SK-N-SH (cell line): Measurements from ENCODE around the gene RIN3. TPM values are rescaled to one million over a fixed set of nuclear protein-coding genes. Genes with fewer than 3 reads are reported as not detected.
"Not testable (repeated sequence)": the region's sequence is repeated elsewhere in the genome, so short reads cannot be mapped to it uniquely, and the experiment has no call there.

Experiments
- CTCF ChIA-PET: fragments of 300-600, 350-600 bp; formaldehyde crosslinking; extraction: SDS; loops from one replicate; lab custom pipeline; 2021; lab: Yijun Ruan, JAX
- POLR2A ChIA-PET: fragments of 350-600 bp; sonication (Branson Sonifier 250); formaldehyde crosslinking; extraction: SDS; loops from one replicate; lab custom pipeline; 2020; ENCODE audit warnings: antibody characterized with exemption, inconsistent platforms; lab: Yijun Ruan, JAX
- DNase-seq: peaks from one replicate; pipeline ENCODE4 v3.0.0; 2012
- H2AFZ ChIP-seq: fragments of 200-600 bp; sonication (generic); 2 replicates; pipeline ENCODE4 v1.8.1; 2016; ENCODE audit warnings: antibody characterized with exemption, mild to moderate bottlenecking, low read depth
- H3F3A ChIP-seq: fragments of 200-600 bp; sonication (generic); replicated peaks from 2 replicates; pipeline ENCODE3; 2016; ENCODE audit warnings: antibody characterized with exemption, mild to moderate bottlenecking; ENCODE audit not compliant: insufficient read depth
- H3K27ac ChIP-seq, 2 experiments: fragments of 200-500 bp in 1 of 2; fragments of 200-600 bp in 1 of 2; sonication (Bioruptor generic) in 1 of 2; sonication (generic), shearing (Covaris generic) in 1 of 2; 2 replicates each; pipeline versions ENCODE4 v1.5.1 to v1.6.1; 2014 to 2016; ENCODE audit warnings: low read depth in 2 of 2, inconsistent platforms in 1 of 2, low read length in 1 of 2, mild to moderate bottlenecking in 1 of 2, mixed read lengths in 1 of 2
- H3K27me3 ChIP-seq: fragments of 200-600 bp; sonication (generic), shearing (Covaris generic); 2 replicates; pipeline ENCODE4 v1.6.1; 2016; ENCODE audit warnings: mixed run types; ENCODE audit not compliant: insufficient read depth
- H3K36me3 ChIP-seq, 2 experiments: fragments of 200-500 bp in 1 of 2; fragments of 200-600 bp in 1 of 2; sonication (Bioruptor generic) in 1 of 2; sonication (generic) in 1 of 2; replicated peaks in 1 of 2; 2 replicates each; pipeline versions ENCODE3 to v1.5.1; 2014 to 2016; ENCODE audit warnings: low read length in 1 of 2, mild to moderate bottlenecking in 1 of 2; ENCODE audit not compliant: insufficient read depth in 2 of 2, control insufficient read depth in 1 of 2
- H3K4me1 ChIP-seq, 2 experiments: fragments of 200-500 bp in 1 of 2; fragments of 200-600 bp in 1 of 2; sonication (Bioruptor generic) in 1 of 2; sonication (generic), shearing (Covaris generic) in 1 of 2; 2 replicates each; pipeline versions ENCODE4 v1.5.1 to v1.6.1; 2014 to 2016; ENCODE audit warnings: low read depth in 1 of 2, low read length in 1 of 2, mixed run types in 1 of 2; ENCODE audit not compliant: insufficient read depth in 2 of 2, control insufficient read depth in 1 of 2
- H3K4me2 ChIP-seq: fragments of 200-600 bp; sonication (generic), shearing (Covaris generic); 2 replicates; pipeline ENCODE4 v1.6.1; 2017; ENCODE audit warnings: mixed run types
- H3K4me3 ChIP-seq, 2 experiments: fragments of 200-500 bp in 1 of 2; fragments of 200-600 bp in 1 of 2; sonication (Bioruptor generic) in 1 of 2; sonication (generic), shearing (Covaris generic) in 1 of 2; 2 replicates each; pipeline versions ENCODE4 v1.5.1 to v1.8.1; 2014 to 2016; ENCODE audit warnings: low read depth in 2 of 2, inconsistent platforms in 1 of 2, low read length in 1 of 2, mild to moderate bottlenecking in 1 of 2, mixed read lengths in 1 of 2, moderate library complexity in 1 of 2
- H3K79me2 ChIP-seq: fragments of 200-600 bp; sonication (generic); 2 replicates; pipeline ENCODE4 v1.8.1; 2017; ENCODE audit warnings: mild to moderate bottlenecking; ENCODE audit not compliant: insufficient read depth
- H3K9ac ChIP-seq: fragments of 200-600 bp; sonication (generic); 2 replicates; pipeline ENCODE4 v1.6.1; 2017; ENCODE audit warnings: mixed run types
- H3K9me2 ChIP-seq: fragments of 200-600 bp; sonication (generic); 2 replicates; pipeline ENCODE4 v1.6.1; 2017; ENCODE audit warnings: mixed run types
- H3K9me3 ChIP-seq: fragments of 200-600 bp; sonication (generic); 2 replicates; pipeline ENCODE4 v1.6.1; 2017; ENCODE audit warnings: mixed run types, mild to moderate bottlenecking, moderate library complexity
- H4K20me1 ChIP-seq: fragments of 200-600 bp; sonication (generic); 2 replicates; pipeline ENCODE4 v1.6.1; 2017; ENCODE audit warnings: mild to moderate bottlenecking, mixed run types; ENCODE audit not compliant: insufficient read depth
- EP300 ChIP-seq, 2 experiments: IDR thresholded peaks; 2 replicates each; pipeline versions ENCODE4 v1.4.0 to v1.6.1; 2012; ENCODE audit warnings: borderline replicate concordance in 1 of 2, low read depth in 1 of 2, low read length in 1 of 2
- EZH2phosphoT487 ChIP-seq: fragments of 200-600 bp; sonication (generic); IDR thresholded peaks from 2 replicates; pipeline ENCODE4 v1.6.1; 2017; ENCODE audit warnings: low read depth, mixed run types, mild to moderate bottlenecking, antibody characterized with exemption, moderate library complexity, borderline replicate concordance
- GABPA ChIP-seq: IDR thresholded peaks from 2 replicates; pipeline ENCODE4 v1.4.0; 2012; ENCODE audit warnings: low read depth, mild to moderate bottlenecking
- JUND ChIP-seq: IDR thresholded peaks from 2 replicates; pipeline ENCODE4 v1.4.0; 2012
- MEF2A ChIP-seq: IDR thresholded peaks from 2 replicates; pipeline ENCODE4 v1.4.0; 2012; ENCODE audit warnings: low read depth, borderline replicate concordance
- MXI1 ChIP-seq: IDR thresholded peaks from 2 replicates; pipeline ENCODE4 v1.6.1; 2012; ENCODE audit warnings: mild to moderate bottlenecking, low read depth, low read length, improper control_type of control experiment
- NFIC ChIP-seq: IDR thresholded peaks from 2 replicates; pipeline ENCODE4 v1.4.0; 2012; ENCODE audit warnings: borderline replicate concordance
- RAD21 ChIP-seq: IDR thresholded peaks from 2 replicates; pipeline ENCODE4 v1.6.1; 2012; ENCODE audit warnings: mild to moderate bottlenecking, low read length
- SMC3 ChIP-seq: IDR thresholded peaks from 2 replicates; pipeline ENCODE4 v1.6.1; 2012; ENCODE audit warnings: low read depth, low read length, improper control_type of control experiment
- TEAD4 ChIP-seq: IDR thresholded peaks from 2 replicates; pipeline ENCODE4 v1.4.0; 2012; ENCODE audit warnings: mild to moderate bottlenecking, borderline replicate concordance; ENCODE audit not compliant: insufficient read depth
- WGBS: methylation state at CpG from one replicate; pipeline ENCODE4 v1.1.6; 2017; ENCODE audit warnings: low lambda C conversion rate; 5-methylcytosine and 5-hydroxymethylcytosine counted together
- polyA plus RNA-seq, 3 experiments: library from polyadenylated mRNA; depleted of rRNA; stranded (reverse); fragments of >200 nt; gene quantifications; 2 replicates each; pipeline ENCODE4 v1.2.3, GENCODE V29; 2012
- TF ChIP-seq, protein P1 (sequence below): IDR thresholded peaks from 2 replicates; pipeline ENCODE4; 2012
- TF ChIP-seq, protein P2 (sequence below): IDR thresholded peaks from 2 replicates; pipeline ENCODE4 v1.6.1; 2012; ENCODE audit warnings: mild to moderate bottlenecking, low read depth, low read length, moderate library complexity
- TF ChIP-seq, protein P3 (sequence below): IDR thresholded peaks from 2 replicates; pipeline ENCODE4 v1.4.0; 2012; ENCODE audit warnings: low read depth
- TF ChIP-seq, protein P4 (sequence below): fragments of 200-600 bp; sonication (generic); IDR thresholded peaks from 2 replicates; pipeline ENCODE4 v1.6.1; 2017; ENCODE audit warnings: antibody characterized with exemption, mild to moderate bottlenecking, moderate library complexity

Gene RIN3
- polyA plus RNA-seq, 1 of the 3 experiments (the other 2 are of a cell fraction) = 12.4 TPM

DNA sequence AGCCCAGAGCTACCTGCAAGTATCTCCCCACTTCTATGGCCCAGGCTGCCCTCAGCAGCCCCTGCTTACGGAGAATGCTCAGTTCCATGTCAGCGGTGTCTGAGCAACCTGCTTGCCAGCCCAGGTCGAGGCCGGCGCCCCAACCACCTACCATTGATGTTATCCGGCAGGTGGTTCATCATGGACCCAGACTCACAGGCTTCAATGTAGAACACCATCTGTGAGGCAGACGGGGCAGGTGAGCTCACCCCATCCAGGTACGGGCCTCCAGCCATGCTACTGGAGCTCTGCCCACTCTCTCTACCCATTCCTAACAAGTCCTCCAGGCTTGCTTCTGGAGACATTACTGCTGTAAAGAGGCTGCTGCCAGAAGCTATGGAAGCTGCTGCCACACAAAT is 199.1 kb downstream of the RIN3 start:
- POLR2A ChIA-PET = no interaction called here
- peaks cover 0 to 2% of the 10 kb centered on the region in 2 experiments for H3K36me3 ChIP-seq
- H3K27ac ChIP-seq = no peak overlapping the region
- no peaks in the 10 kb centered on the region for H3K9me3 ChIP-seq
- no peak overlapping the region for H3K4me3 ChIP-seq
- H3K9me2 ChIP-seq = no peaks in the 10 kb centered on the region
- DNase-seq = no peak
- TF ChIP-seq EP300 (IDR thresholded peaks at IDR 0.05; ENCODE audit: borderline replicate concordance in 1 of 2, low read depth in 1 of 2, low read length in 1 of 2) (no peak), EZH2phosphoT487 (no peak), RAD21 (no peak), MXI1 (no peak), JUND (no peak), TEAD4 (no peak), NFIC (no peak), MEF2A (no peak), GABPA (no peak)
- TF ChIP-seq, protein P1, sequence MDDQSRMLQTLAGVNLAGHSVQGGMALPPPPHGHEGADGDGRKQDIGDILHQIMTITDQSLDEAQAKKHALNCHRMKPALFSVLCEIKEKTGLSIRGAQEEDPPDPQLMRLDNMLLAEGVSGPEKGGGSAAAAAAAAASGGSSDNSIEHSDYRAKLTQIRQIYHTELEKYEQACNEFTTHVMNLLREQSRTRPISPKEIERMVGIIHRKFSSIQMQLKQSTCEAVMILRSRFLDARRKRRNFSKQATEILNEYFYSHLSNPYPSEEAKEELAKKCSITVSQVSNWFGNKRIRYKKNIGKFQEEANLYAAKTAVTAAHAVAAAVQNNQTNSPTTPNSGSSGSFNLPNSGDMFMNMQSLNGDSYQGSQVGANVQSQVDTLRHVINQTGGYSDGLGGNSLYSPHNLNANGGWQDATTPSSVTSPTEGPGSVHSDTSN = no peak
- TF ChIP-seq, protein P2, sequence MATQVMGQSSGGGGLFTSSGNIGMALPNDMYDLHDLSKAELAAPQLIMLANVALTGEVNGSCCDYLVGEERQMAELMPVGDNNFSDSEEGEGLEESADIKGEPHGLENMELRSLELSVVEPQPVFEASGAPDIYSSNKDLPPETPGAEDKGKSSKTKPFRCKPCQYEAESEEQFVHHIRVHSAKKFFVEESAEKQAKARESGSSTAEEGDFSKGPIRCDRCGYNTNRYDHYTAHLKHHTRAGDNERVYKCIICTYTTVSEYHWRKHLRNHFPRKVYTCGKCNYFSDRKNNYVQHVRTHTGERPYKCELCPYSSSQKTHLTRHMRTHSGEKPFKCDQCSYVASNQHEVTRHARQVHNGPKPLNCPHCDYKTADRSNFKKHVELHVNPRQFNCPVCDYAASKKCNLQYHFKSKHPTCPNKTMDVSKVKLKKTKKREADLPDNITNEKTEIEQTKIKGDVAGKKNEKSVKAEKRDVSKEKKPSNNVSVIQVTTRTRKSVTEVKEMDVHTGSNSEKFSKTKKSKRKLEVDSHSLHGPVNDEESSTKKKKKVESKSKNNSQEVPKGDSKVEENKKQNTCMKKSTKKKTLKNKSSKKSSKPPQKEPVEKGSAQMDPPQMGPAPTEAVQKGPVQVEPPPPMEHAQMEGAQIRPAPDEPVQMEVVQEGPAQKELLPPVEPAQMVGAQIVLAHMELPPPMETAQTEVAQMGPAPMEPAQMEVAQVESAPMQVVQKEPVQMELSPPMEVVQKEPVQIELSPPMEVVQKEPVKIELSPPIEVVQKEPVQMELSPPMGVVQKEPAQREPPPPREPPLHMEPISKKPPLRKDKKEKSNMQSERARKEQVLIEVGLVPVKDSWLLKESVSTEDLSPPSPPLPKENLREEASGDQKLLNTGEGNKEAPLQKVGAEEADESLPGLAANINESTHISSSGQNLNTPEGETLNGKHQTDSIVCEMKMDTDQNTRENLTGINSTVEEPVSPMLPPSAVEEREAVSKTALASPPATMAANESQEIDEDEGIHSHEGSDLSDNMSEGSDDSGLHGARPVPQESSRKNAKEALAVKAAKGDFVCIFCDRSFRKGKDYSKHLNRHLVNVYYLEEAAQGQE = no peak
- TF ChIP-seq, protein P3, sequence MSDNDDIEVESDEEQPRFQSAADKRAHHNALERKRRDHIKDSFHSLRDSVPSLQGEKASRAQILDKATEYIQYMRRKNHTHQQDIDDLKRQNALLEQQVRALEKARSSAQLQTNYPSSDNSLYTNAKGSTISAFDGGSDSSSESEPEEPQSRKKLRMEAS = no peak
- H3K27me3 ChIP-seq = no peaks in the 10 kb centered on the region
- no peak overlapping the region for H3K4me2 ChIP-seq
- H3K79me2 ChIP-seq = no peaks in the 10 kb centered on the region
- 100% methylated on average over 1 of the region's 8 CpGs for WGBS
- H3K4me1 ChIP-seq = 0 out of 4 replicates have a peak, but pooled peaks cover 0 to 8% of the 10 kb centered on the region in 2 experiments
- CTCF ChIA-PET = interaction anchor here (1.2 to 3.7 kb wide), 7 partner anchors 11 to 71 kb away, joined by 3 to 22 read pairs (median 3); no protein-coding TSS in a partner anchor
- peaks cover 5% of the 10 kb centered on the region for H3F3A ChIP-seq
- no peak overlapping the region for H3K9ac ChIP-seq
- H2AFZ ChIP-seq = no peak overlapping the region
- no peaks in the 10 kb centered on the region for H4K20me1 ChIP-seq

DNA sequence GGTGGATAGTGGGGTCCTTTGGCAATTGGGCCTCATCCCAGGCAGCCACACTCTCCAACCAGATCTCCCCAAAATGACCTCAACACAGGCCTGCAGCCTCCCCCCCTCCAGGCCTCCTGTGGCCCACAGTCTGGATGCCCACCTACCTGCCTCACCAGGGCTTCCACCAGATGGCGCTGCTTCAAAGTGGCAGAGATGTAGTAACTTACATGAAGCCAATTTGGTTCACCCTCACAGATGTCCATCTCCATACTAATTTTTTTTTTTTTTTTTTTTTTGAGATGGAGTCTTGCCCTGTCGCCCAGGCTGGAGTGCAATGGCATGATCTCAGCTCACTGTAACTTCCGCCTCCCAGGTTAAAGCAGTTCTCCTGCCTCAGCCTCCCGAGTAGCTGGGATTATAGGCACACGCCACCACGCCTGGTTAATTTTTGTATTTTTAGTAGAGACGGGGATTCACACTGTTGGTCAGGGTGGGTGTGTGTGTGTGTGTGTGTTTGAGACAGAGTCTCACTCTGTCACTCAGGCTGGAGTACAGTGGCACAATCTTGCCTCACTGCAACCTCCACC is 201.2 kb downstream of the RIN3 start:
- H3K27ac ChIP-seq, H3K4me3 ChIP-seq, H3K27me3 ChIP-seq, H2AFZ ChIP-seq, H4K20me1 ChIP-seq, POLR2A ChIA-PET, H3K4me1 ChIP-seq, H3K9me2 ChIP-seq, H3K9ac ChIP-seq, H3F3A ChIP-seq, H3K9me3 ChIP-seq, H3K36me3 ChIP-seq, H3K4me2 ChIP-seq, H3K79me2 ChIP-seq: not testable (repeated sequence)
- DNase-seq = peak; percentile 81
- WGBS = 73% methylated on average over 7 of the region's 7 CpGs
- TF ChIP-seq SMC3 = peak; percentile 79
- TF ChIP-seq, protein P4, sequence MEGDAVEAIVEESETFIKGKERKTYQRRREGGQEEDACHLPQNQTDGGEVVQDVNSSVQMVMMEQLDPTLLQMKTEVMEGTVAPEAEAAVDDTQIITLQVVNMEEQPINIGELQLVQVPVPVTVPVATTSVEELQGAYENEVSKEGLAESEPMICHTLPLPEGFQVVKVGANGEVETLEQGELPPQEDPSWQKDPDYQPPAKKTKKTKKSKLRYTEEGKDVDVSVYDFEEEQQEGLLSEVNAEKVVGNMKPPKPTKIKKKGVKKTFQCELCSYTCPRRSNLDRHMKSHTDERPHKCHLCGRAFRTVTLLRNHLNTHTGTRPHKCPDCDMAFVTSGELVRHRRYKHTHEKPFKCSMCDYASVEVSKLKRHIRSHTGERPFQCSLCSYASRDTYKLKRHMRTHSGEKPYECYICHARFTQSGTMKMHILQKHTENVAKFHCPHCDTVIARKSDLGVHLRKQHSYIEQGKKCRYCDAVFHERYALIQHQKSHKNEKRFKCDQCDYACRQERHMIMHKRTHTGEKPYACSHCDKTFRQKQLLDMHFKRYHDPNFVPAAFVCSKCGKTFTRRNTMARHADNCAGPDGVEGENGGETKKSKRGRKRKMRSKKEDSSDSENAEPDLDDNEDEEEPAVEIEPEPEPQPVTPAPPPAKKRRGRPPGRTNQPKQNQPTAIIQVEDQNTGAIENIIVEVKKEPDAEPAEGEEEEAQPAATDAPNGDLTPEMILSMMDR = peak; percentile 71
- peak; percentile 63 for TF ChIP-seq RAD21
- CTCF ChIA-PET = interaction anchor here (1.0 to 2.2 kb wide), 9 partner anchors 10 to 101 kb away, joined by 3 to 11 read pairs (median 4); no protein-coding TSS in a partner anchor
